NCI-H2171 (cell line): ENCODE results near the gene RAMP1.

Experiments used
- DNase-seq: peaks from one replicate; lab custom pipeline; 2025; lab: John Stamatoyannopoulos, UW

The RAMP1 gene

DNA sequence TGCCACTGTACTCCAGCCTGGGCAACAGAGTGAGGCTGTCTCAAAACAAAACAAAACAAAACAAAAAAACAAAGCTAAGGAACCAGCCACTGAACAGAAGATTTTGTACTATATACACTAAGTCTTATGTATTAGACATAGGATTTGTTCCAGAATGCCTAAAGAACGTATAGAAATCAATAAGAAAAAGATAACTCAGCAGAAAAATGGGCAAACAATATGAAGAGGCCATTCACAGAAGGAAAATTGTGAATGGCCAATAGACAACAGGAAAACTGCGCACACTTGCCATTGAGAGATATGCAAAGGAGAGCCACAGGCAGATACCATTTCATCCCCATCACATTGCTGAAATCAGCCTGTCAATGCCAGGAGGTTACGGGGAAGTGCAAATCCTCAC lies 92.5 kb downstream of the RAMP1 start:
- DNase-seq = no peak

DNA sequence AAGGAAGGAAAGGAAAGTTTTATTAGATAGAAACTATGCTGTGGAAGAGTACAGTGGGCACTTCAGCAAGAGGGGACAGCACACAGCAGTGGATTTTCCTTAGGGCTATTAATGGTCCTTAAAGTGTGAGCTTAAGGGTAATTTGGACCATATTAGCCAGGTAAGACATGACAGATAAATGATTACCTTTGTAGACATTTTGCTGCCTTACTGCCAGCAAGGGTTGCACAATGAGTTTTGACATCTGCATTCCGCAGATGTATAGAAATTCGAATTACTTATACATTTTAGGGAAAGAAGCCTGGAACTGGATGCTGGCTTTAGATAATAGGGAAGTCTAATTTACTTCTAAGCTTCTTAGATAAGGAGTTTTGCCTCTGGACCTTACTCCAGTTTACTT lies 93.4 kb downstream of the RAMP1 start:
- DNase-seq = no peak

DNA sequence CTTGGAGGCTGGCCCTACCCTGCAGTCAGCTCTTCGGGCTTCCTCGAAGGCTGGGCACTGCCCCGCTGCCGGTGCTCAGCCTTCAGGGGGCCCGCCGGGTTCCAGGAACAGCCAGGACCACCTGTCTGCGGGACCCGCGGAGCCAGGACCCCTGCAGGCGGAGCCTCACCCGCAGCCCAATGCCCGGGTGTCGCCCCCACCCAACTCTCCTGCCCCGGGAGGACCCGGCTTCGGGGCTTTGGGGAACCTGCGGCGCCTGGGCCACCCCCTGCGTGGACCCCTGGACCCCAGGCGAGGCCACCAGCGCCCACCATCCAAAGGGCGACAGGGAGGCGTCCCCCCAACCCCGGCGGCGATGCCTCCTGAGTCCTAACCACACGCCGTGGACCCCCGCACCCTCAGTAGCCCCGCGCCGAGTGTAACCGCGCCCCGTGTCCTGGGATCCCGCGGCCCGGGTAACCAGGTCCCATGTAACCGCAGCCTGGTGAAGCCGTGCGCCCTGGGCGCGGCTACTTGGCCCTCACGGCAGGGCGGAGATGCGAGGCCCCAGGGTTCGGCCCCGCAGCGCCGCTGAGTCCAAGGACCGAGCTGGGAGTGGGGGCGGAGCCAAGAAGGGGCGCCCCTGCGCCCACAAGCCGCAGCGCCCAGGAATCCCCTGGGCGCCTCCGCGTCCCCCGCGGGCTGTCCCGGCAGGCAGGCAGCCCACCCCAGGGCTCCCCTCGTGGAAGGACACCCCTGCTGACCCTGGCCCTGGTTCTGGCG lies 96.4 kb downstream of the RAMP1 start:
- no peak for DNase-seq

DNA sequence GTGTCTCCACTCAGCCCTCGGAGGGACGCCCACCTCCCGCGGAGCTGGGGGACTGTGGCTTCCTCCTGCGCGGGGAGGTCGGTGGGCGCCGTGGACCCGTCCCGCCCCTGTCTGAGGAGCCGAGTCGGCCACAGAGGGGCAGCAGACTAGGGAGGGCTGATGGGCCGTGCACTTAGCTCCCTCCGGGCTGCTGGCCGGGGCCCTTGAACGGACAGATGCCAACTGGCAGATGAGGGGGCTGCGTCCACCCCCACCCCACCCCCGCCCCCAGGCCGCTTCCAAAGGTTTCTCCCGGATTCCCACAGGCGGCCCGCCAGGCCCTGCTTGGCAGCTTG lies 96.9 kb downstream of the RAMP1 start:
- no peak for DNase-seq

DNA sequence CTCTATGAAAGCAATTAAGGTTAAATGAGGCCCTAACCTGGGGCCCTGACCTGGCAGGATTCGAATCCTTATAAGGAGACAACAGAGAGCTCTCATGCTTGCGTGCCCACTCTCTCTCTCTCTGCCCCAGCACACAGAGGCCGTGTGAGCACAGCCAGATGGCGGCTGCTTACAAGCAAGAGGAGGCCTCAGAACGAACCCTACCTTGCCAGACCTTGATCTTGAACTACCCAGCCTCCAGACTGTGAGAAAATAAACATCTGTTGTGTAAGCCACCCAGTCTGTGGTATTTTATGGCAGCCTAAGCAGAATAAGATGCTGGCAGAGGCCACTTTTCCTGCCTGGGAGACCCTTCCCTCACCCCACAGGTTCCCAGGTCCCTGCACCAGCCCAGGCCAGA lies 102.2 kb downstream of the RAMP1 start:
- no peak for DNase-seq
